SIG-M5 (cell line): ENCODE measurements around the gene TREH.
"Not testable (repeated sequence)": the region's sequence is repeated elsewhere in the genome, so short reads cannot be mapped to it uniquely, and the experiment has no call there.

Experiments
- DNase-seq: peaks from one replicate; lab custom pipeline; 2025; lab: John Stamatoyannopoulos, UW

Gene TREH

GRCh38 chr11:118679483-118679882 is at the start of gene TREH:
Gene TREH (minus strand): TSS chr11:118679650. CDS start chr11:118679627, 23 bp downstream.
- no peak for DNase-seq

DNA sequence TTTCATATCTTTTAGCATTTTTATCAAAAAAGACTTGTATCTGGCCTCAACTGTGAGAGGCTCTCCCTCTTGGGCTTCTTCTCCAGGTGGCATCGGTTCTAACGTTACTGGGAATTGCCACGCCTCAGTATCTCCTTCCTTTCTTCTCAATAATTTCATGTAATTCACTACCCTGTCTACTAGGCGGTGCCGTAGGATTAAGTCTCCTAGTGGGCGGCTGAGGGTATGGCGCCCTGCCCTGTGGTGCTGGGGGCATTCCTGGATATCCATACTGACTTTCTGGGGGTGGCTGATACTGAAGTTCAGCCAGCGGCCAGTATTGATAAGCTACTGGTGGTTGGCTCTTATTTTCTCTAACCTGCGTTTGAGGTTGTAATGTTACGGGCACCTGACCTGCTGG is 48.7 kb upstream of the TREH start:
- not testable (repeated sequence) for DNase-seq

GRCh38 chr11:118727721-118728066 is 48.2 kb upstream of the TREH start:
- not testable (repeated sequence) for DNase-seq

GRCh38 chr11:118727001-118727720 is 47.7 kb upstream of the TREH start:
- DNase-seq, result not testable (repeated sequence)

GRCh38 chr11:118721478-118722015 is 42.1 kb upstream of the TREH start:
- DNase-seq, result not testable (repeated sequence)

DNA sequence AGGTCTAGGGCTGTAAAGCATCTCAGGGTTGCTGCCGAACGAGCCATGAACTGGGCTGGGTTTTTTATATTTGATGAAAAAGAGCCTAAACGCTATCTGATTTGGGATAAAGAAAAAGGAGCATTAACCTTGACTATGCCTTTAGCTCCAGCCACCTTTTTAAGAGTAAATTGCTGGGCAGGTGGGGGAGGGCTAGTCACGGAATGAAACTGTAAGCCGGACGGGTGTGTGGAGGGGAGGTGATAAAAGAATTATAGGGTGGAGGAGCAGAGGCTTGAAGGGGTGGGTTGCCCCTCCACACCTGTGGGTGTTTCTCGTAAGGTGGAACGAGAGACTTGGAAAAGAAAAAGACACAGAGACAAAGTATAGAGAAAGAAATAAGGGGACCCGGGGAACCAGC is 41.3 kb upstream of the TREH start:
- DNase-seq, result not testable (repeated sequence)

GRCh38 chr11:118720078-118720477 is 40.6 kb upstream of the TREH start:
- not testable (repeated sequence) for DNase-seq

DNA sequence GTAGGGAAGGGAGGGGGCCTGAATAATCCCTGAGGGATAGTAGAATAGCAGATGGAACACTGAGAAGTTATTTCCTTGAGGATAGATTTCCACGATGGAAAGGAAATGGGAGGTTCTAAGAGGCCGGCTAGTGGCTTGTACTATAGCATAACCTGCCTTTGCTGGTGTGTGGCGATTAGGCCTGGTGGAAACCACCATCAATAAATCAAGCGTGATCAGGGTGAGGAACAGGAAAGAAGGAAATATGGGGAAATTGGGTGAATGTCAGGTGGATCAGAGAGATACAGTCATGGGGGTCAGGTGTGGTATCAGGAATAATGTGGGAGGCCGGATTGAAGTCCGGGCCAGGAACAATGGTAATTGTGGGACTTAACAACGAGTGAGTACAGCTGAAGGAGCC is 39.1 kb upstream of the TREH start:
- not testable (repeated sequence) for DNase-seq

DNA sequence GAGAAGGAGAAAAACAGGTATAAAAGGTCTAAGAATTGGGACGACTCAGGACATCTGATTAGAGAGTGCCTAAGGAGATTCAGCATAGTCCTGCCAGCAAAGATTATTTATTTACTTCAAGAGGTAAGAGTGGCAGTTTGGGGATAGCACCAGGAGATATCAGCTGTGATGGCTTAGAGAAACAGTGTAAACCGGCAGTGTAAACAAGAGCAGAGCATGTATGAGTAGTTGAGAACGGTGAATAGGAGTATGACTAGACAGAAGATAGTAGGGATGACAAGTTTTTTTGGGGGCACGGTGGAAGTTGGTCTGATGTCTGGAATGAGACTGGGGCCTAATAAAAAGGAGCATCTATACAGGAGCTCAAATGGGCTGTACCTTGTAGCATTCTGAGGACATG is 38.3 kb upstream of the TREH start:
- not testable (repeated sequence) for DNase-seq

DNA sequence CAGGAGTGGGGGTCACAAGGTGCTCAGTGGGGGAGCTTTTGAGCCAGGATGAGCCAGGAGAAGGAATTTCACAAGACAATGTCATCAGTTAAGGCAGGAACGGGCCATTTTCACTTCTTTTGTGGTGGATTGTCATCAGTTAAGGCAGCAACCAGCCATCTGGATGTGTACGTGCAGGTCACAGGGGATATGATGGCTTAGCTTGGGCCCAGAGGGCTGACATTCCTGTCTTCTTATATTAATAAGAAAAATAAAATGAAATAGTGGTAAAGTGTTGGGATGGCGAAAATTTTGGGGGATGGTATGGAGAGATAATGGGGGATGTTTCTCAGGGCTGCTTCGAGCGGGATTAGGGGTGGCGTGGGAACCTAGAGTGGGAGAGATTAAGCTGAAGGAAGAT is 37.8 kb upstream of the TREH start:
- not testable (repeated sequence) for DNase-seq

- no peak for DNase-seq
Observed at GRCh38 chr11:118715837-118716260, 36.4 kb upstream of the TREH start.

- no peak for DNase-seq
Observed at GRCh38 chr11:118715245-118715831, 35.9 kb upstream of the TREH start.

GRCh38 chr11:118714816-118715215 is 35.4 kb upstream of the TREH start:
- no peak for DNase-seq

DNA sequence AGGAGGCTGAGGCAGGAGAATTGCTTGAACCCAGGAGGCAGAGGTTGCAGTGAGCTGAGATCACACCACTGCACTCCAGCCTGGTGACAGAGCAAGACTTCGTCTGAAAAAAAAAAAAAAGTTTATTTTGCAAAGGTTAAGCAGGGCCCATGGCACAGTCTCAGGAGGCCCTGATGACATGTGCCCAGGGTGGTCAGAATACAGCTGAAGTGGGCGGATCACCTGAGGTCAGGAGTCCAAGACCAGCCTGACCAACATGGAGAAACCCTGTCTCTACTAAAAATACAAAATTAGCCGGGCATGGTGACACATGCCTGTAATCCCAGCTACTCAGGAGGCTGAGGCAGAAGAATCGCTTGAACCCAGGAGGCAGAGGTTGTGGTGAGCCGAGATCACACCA is 35.0 kb upstream of the TREH start:
- DNase-seq, result not testable (repeated sequence)

- DNase-seq, result no peak
Observed at GRCh38 chr11:118708296-118708695, 28.8 kb upstream of the TREH start.

- no peak for DNase-seq
Observed at GRCh38 chr11:118706546-118706825, 27.0 kb upstream of the TREH start.

DNA sequence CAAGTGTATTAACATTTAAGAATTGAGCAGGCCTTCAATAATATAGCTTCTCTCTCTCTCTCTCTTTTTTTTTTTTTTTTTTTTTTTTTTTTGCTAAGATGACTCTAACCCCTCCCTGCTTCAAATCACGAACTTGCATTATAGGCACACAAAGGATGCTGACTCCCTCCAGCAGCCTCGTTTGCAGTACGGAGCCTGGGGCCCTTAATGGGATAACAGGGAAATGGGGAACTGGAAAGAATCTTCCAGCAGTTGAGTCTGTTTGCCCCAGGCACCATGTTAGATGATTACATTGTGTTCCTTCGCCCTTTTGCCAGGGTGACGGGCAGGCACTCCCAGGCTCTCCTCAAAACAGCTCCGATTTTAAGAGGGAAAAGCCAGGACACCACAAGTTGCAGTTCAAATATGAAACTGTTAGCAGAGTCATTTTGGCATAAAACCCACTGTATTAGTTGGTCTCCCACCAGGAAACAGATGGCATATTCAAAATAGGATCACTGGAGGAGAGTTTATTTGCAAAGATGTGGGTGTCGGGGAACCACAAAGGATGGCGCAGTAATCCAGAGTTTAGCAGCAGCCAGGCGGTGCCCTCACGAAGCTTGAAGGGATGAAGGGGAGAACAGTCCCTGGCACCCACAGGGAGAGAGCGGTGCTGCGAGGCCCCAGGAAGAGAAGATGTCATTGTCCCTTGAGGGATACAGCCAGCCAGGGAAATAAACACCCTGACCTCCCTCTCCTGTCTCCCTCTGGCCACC is 26.5 kb upstream of the TREH start:
- no peak for DNase-seq

DNA sequence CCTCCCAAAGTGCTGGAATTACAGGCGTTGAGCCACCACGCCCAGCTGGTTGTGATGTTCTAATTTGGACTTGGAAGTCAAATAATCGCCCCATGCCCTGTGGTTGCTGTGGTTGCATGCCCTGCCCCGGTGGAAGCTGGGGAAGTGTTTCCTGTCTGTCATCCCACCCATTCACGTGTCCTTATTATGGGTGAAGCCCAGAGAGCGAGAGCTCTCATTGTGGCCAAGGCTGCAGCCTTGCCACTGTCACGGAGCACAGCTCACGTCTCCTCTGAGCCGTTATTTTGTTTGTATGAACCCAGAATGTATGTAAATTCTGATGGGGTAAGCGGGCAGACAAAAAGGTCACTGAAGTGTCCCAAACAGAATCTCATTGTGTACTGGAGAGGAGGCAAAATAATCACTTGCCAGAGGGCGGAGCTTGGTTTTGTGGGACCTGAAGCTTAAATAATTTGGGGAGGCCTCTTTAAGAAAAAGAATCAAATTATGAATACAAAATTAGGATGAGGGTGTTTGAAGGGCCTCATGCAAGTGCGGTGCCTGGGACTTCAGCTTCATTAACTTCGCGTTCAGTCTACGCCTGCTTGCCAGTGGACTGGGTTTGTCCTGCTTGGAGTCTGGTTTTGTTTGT is 25.8 kb upstream of the TREH start:
- no peak for DNase-seq

DNA sequence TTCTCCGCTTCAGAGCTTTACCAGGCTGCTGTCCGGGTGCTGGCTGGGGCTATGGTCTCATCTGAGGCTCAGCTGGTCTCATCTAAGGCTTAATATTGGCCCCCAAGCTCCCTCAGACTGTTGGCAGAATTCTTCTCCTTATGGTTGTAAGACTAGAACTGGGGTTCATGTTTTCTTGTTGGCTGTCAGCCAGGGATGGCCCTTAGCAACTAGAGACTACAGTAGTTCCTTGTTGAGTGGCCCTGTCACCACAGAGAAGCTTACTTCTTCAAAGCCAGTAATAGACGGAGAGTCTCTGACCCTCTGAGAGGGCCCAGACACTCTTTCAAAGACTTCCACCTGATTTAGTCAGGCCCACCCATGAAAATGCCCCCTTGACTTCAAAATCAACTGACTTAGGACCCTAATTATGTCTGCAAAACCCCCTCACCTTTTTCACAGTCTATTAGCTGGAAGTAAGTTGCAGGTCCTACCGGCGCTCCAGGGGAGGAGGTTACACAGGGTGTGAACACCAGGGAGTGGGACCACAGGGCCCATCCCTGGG is 24.2 kb upstream of the TREH start:
- no peak for DNase-seq

- no peak for DNase-seq
Observed at GRCh38 chr11:118699506-118700220, 20.2 kb upstream of the TREH start.

DNA sequence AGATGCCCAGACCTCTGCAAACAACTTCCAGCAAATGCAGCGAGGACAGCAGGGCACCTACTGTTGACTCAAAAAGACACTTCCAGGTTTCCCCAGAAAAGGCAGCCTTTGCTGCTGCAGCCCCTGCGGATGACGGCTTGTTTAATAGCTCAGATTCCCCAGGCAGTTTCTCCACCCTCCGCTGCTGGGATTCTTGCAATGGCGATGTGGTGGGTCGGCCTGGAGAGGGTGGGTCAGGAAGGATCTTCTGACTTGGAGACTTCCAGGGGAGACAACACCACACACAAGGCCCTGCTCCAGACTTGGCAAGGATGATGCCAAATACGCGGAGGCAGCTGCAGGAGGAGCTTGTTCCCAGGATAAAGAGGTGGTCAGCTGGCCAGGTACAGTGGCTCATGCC is 17.9 kb upstream of the TREH start:
- no peak for DNase-seq
